Osteoblast (primary cell): ENCODE measurements around the gene GRB10. TPM values are rescaled to one million over a fixed set of nuclear protein-coding genes. Genes with fewer than 3 reads are reported as not detected.

ENCODE experiments used
- DNase-seq: peaks from one replicate; pipeline ENCODE4 v3.0.0; 2011; ENCODE audit warnings: low spot score, mixed read lengths; ENCODE audit not compliant: insufficient read length; ENCODE audit errors: missing footprints
- H2AFZ ChIP-seq: 2 replicates; pipeline ENCODE4 v1.6.0; 2011; ENCODE audit warnings: mild to moderate bottlenecking, low read length
- H3K27ac ChIP-seq: 2 replicates; pipeline ENCODE4 v1.5.1; 2011; ENCODE audit warnings: mild to moderate bottlenecking, low read depth, low read length, moderate library complexity
- H3K27me3 ChIP-seq: 2 replicates; pipeline ENCODE4 v1.6.0; 2012; ENCODE audit warnings: mild to moderate bottlenecking, control low read depth, inconsistent platforms, low read length, moderate library complexity; ENCODE audit not compliant: insufficient read depth
- H3K36me3 ChIP-seq: 2 replicates; pipeline ENCODE4 v1.5.1; 2011; ENCODE audit warnings: mild to moderate bottlenecking, low read length, control low read depth, moderate library complexity; ENCODE audit not compliant: insufficient read depth
- H3K4me1 ChIP-seq: 2 replicates; pipeline ENCODE4 v1.5.1; 2011; ENCODE audit warnings: mild to moderate bottlenecking, low read length, control low read depth, moderate library complexity; ENCODE audit not compliant: insufficient read depth
- H3K4me2 ChIP-seq: 2 replicates; pipeline ENCODE4 v1.6.0; 2011; ENCODE audit warnings: mild to moderate bottlenecking, low read length; ENCODE audit not compliant: insufficient read depth
- H3K4me3 ChIP-seq: fragments of 200-600 bp; sonication (generic); 3 replicates; pipeline ENCODE4 v1.5.1; 2012; ENCODE audit warnings: mild to moderate bottlenecking, low read length, inconsistent platforms; ENCODE audit not compliant: insufficient read depth
- H3K79me2 ChIP-seq: 2 replicates; pipeline ENCODE4 v1.6.0; 2012; ENCODE audit warnings: mild to moderate bottlenecking, low read length, control low read depth, inconsistent platforms; ENCODE audit not compliant: insufficient read depth
- H3K9me3 ChIP-seq: 2 replicates; pipeline ENCODE4 v1.5.1; 2011; ENCODE audit warnings: low read depth, low read length, control low read depth
- H4K20me1 ChIP-seq: 2 replicates; pipeline ENCODE4 v1.6.0; 2012; ENCODE audit warnings: mild to moderate bottlenecking, low read length, control low read depth; ENCODE audit not compliant: insufficient read depth
- CTCF ChIP-seq: IDR thresholded peaks from 2 replicates; pipeline ENCODE4 v1.5.1; 2011; ENCODE audit warnings: mild to moderate bottlenecking, low read depth, low read length, moderate library complexity; ENCODE audit errors: extremely low read depth
- total RNA-seq: library from RNA; depleted of rRNA; stranded (reverse); fragments of >200 nt; gene quantifications from 2 replicates; pipeline ENCODE4 v1.2.3, GENCODE V29; 2012

Gene GRB10
- total RNA-seq, 1 donor: 62.6 TPM

DNA sequence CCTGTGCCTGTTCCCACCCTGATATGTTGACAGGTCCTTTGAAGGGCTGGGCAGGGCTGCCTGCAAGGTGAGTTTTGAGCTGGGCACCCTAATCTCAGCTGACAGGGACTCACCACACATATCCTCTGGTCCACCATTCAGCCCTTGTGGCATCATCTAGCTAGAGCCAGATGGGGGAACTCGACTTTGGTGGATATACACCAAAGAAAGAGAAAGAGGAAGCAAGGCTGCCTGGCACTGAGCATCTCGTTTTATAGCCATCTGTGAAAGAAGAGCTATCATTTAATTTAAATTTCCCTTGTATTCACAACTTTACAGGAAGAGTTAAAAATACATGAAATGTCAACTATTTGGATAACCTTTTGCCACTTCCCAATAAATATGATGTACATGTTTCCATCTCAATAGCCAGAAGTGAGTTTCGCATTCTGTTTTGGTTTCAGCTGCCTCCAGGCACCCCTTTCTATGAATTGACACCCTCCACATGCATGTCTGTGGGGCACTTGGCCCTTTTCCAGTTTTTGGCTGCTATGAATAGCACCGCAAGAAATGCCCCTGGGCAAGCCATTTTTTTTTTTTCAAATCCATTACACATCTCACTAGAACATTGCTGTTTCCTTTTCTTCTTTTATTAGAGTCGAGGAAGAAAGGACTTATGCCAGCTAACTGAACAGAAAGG, 22.9 kb upstream of the GRB10 start:
- peaks cover 4% of the 10 kb centered on the region for H3K27me3 ChIP-seq
- peaks cover 28% of the 10 kb centered on the region for H3K4me1 ChIP-seq
- H2AFZ ChIP-seq: no peak overlapping the region
- no peaks in the 10 kb centered on the region for H3K9me3 ChIP-seq
- no peak overlapping the region for H3K4me2 ChIP-seq
- no peak overlapping the region for H3K27ac ChIP-seq
- DNase-seq: no peak
- no peaks in the 10 kb centered on the region for H3K79me2 ChIP-seq
- H4K20me1 ChIP-seq: no peaks in the 10 kb centered on the region
- no peak overlapping the region for H3K4me3 ChIP-seq
- TF ChIP-seq CTCF: no peak
- no peaks in the 10 kb centered on the region for H3K36me3 ChIP-seq

DNA sequence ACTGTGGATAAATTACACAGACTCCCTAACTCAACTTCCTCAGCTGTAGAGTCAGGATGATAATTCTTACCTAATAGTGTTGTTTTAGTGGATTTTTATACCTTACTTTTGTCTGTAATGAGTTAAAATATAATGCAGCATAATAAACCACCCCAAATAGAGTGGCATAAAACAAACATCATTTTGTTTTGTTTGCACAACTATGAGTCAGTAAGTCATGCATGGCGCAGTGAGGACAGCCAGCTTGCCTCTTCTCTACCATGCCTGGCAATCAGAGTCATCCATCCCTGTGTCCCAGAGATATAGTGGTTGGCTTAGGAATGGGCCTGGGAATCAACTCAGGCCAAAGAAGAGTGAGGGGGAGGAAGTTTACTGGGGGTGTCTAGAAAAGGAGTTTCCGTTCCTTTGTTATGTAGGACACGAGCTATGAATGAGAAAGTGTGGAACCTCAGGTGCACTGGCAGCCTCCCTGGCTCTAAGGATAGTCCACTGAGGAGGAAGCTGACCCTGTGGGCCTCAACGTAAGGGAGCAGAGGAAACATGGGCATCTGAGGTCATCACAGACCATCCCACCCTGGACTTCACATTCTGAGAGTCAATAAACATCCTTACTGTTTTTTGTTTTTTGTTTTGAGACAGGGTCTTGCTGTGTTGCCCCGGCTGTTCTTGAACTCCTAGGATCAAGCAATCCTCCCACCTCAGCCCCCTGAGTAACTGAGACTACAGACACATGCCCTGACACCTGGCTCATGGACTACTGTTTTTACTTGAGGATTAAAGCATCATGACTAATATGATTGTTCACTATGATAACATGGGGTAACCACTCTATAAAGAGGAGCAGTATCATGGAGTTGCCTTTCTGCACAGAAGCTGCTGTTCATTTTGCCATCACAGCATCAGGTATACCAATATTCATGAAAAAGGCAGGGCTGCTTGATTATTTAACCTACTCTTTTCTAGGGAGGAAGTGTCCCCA, 21.0 kb upstream of the GRB10 start:
- no peaks in the 10 kb centered on the region for H3K36me3 ChIP-seq
- no peaks in the 10 kb centered on the region for H3K79me2 ChIP-seq
- DNase-seq: no peak
- peaks cover 4% of the 10 kb centered on the region for H3K27me3 ChIP-seq
- no peak overlapping the region for H3K4me3 ChIP-seq
- peak overlapping the region; percentile 33 for H3K27ac ChIP-seq
- H3K9me3 ChIP-seq: no peaks in the 10 kb centered on the region
- no peak for TF ChIP-seq CTCF
- H3K4me1 ChIP-seq: peaks cover 28% of the 10 kb centered on the region
- no peaks in the 10 kb centered on the region for H4K20me1 ChIP-seq
- H2AFZ ChIP-seq: no peak overlapping the region
- no peak overlapping the region for H3K4me2 ChIP-seq

GRCh38 chr7:50801907-50802306, 19.2 kb upstream of the GRB10 start:
- H3K27me3 ChIP-seq: peaks cover 4% of the 10 kb centered on the region
- H3K36me3 ChIP-seq: no peaks in the 10 kb centered on the region
- no peak overlapping the region for H3K4me3 ChIP-seq
- TF ChIP-seq CTCF: peak; percentile 9
- H3K4me1 ChIP-seq: peaks cover 24% of the 10 kb centered on the region
- no peaks in the 10 kb centered on the region for H3K79me2 ChIP-seq
- no peak for DNase-seq
- no peaks in the 10 kb centered on the region for H4K20me1 ChIP-seq
- peaks cover 2% of the 10 kb centered on the region for H3K9me3 ChIP-seq
- no peak overlapping the region for H3K27ac ChIP-seq
- no peak overlapping the region for H2AFZ ChIP-seq
- no peak overlapping the region for H3K4me2 ChIP-seq

DNA sequence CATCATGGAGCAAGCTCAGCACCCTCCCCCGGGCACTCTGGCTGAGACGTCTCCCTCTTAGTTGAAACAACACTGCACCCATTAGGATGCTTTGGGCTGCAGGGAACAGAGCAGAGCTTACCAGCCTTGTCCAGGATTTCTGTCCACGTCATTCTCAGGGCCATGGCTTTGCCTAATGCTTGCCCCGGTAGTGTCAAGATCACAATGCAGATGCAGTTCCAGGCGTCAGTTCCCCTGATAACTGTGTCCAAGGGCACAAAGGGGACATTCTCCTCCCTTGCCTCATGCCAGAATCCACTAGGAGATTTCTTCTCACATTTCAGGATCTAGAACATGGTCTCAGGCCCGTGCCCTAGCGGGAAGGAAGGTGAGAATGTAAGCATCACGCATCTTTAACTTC, 17.2 kb upstream of the GRB10 start:
- Histone ChIP-seq H3K27ac (no peak overlapping the region), H3K4me2 (no peak overlapping the region), H3K27me3 (peaks cover 4% of the 10 kb centered on the region), H4K20me1 (no peaks in the 10 kb centered on the region), H2AFZ (no peak overlapping the region), H3K36me3 (no peaks in the 10 kb centered on the region), H3K4me1 (peaks cover 12% of the 10 kb centered on the region), H3K4me3 (no peak overlapping the region), H3K9me3 (peaks cover 2% of the 10 kb centered on the region), H3K79me2 (no peaks in the 10 kb centered on the region)
- DNase-seq: no peak
- TF ChIP-seq CTCF: no peak
